Iris pigment epithelial cell (primary cell): ENCODE data around the gene IL36B.

ENCODE experiments used
- DNase-seq: peaks from one replicate; pipeline ENCODE4 v3.0.0-alpha.2; 2011; ENCODE audit warnings: low read depth

Gene IL36B

GRCh38 chr2:113009622-113010021, 43.0 kb downstream of the IL36B start:
- no peak for DNase-seq

GRCh38 chr2:113007250-113007649, 45.4 kb downstream of the IL36B start:
- no peak for DNase-seq

DNA sequence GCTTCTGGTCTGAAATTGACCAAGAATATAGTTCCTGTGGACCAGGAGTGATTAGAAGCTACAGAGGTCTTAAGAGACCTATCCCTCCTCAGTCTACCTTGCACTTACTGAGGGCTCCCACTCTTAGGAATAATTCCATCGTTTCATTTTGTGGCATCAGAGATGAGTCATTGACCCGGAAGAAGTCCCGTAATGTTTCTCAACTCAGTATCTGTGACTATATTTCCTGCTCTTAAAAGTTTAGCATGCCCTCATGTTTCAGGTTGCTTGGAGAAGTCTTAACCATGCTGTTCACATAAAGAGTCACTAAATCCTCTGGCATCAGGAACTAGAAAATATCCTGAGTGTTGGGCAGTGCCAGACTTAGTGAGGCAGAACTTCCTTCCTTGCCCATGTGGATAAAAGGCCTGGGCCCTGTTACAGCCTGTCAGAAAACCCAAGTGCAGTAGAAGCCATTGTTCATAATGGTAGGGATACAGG, 47.6 kb downstream of the IL36B start, which contains the start of gene IL36A:
IL36A (plus strand) TSS at position 430 of the 480 bp plus-strand sequence. CDS start 413 bp downstream, outside the sequence.
- no peak for DNase-seq

DNA sequence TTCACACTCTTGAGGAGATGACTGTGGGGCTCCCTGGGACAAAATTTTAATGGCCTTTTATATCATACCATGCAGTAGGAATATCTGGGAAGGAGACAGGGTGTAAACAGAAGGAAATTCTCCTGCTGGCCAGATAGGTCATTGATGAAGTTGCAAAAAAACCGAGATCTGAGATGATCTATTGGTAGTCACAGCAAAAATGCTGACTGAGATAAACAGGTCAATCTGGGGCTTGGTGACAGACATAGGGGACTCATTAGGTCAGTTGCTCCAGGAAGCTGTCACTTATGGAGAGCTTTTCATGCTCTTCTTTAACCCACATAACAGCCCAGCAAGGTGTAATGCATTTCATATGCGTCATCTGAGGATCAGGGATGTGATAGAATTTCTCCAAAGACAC, 50.0 kb downstream of the IL36B start:
- DNase-seq, result no peak

DNA sequence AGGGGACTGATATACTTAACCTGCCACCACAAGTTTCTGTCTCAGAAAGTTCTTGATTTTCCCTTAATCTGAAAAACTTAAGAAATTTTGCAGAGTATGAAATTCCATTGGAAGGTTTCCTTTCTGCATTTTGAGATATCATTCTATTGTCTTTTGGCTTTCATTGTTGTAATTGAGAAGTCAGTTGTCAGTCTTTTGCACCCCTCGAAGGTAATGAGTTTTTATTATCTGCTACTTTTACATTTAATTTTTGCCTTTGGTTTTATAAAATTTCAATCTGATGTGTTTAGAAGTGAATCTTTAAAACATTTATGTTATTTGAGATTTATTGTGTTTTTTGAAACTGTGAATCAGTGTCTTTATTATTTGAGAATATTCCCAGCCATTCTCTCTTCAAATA, 52.2 kb downstream of the IL36B start:
- DNase-seq, result no peak

DNA sequence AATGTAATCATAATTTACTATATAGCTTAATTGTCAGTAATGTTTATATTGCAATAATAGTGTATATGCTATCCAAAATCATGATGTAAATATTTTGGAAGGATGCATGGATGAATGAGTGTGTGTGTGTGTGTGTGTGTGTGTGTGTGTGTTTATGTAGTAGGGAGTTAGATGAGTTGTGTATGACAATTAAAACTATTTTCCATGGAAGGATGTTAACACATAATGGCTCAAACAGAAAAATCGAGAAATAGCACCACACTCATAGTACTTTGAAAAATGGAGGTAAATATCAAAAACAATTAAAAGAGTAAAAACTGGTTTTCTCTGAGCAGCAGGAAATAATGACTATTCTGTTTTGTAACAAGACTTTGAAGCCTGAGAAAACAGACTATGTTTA, 55.5 kb downstream of the IL36B start:
- DNase-seq, result no peak

- no peak for DNase-seq
These were observed 56.0 kb downstream of the IL36B start for GRCh38 chr2:112996635-112997034.

- no peak for DNase-seq
These were observed 57.2 kb downstream of the IL36B start for GRCh38 chr2:112995346-112995920.

DNA sequence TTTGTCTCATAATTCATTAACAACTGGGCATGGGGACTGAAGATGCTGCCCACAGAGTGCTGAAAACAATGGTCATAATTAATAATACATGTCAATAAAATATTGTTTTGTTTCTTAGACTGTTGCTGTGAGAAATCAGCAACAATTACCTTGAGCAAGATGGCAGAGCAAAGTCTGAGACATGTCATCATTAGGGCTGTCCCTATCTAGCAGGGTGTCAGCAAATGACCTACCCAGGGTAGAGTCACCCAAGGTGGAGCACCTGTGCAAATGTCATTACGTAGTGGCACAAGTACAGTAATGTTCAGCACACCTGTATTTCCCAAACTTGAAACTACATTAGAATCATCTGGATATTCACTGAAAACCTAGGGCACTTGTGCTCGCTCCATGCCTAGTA, 58.0 kb downstream of the IL36B start:
- DNase-seq, result no peak

GRCh38 chr2:112993831-112994230, 58.8 kb downstream of the IL36B start:
- no peak for DNase-seq

DNA sequence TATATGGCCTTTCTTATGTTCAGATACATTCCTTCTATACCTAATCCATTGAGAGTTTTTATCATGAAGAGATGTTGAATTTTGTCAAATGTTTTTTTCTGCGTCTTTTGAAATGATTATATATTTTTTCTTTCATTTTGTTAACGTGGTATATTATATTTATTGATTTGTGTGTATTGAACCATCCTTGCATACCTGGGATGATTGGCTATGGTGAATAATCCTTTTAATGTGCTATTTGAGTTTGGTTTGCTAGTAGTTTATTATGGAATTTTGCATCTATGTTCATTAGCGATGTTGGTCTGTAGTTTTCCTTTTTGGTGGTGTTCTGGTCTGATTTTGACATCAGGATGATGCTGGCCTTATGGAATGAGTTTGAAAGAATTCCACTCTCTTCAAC, 63.1 kb downstream of the IL36B start:
- no peak for DNase-seq

DNA sequence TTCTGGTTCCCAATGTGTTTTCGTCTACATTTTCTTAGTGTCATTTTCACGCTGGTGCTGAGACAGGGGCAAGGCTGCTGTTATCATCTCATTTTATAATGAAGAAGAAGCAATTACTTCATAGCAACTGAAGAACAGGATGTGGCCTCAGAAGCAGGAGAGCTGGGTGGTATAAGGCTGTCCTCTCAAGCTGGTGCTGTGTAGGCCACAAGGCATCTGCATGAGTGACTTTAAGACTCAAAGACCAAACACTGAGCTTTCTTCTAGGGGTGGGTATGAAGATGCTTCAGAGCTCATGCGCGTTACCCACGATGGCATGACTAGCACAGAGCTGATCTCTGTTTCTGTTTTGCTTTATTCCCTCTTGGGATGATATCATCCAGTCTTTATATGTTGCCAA, 67.6 kb downstream of the IL36B start:
- no peak for DNase-seq

DNA sequence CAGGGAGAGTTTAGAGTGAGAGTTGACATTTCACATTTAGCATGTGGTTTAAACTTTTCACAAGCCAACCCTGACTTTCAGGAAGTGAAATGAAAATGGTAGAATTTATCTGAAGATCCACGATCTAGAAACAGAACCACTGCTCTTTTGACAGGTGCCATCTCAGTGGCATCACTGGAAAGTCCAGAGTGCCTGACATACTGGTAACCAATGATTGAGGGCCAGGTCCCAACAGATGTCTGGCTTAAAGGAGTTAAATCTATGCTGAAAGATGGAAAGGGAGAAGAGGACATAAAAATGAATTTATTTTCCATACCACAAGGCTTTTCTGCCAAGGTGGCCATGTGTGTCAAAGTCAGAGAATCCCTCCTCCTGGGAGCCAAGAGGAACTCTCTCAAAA, 72.1 kb downstream of the IL36B start:
- DNase-seq, result no peak

DNA sequence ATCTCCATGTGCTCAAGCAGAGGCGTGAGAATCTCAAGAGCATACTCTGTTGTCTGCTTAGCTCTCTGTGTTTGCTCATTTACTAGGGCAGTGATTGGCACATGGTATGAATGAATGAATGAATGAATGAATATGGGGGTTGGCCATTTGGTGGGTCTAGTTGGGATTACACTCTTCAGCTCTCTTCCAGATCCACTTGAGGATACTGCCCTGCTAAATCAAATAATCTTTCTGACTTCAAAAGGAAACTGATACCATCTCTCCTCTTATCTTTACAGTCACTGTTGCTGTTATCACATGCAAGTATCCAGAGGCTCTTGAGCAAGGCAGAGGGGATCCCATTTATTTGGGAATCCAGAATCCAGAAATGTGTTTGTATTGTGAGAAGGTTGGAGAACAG, 72.9 kb downstream of the IL36B start:
- DNase-seq, result no peak

DNA sequence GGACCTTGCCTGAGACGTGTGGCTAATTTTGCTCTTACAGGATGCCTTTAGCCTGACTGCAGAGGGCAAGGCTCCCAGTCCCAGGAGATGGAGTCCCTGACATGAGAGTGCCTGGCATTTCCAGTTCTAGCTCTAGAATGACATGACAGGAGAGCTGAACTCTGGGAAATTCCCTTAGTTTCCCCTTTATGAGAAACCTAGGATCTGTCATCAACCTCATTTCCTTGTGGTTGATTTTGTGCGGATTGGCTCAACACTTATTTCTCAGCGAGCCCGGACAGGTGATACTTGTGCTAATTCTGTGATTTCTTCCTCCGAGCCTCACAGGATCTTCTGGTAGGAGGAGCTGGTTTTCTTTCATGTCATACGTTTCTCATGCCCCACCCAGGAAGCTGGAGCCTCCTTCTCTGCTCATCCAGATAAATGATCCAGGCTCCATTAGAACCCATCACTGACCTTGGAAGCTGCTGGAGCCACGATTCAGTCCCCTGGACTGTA, 75.1 kb downstream of the IL36B start, which contains the start of gene IL36G:
IL36G (plus strand) TSS at position 448 of the 498 bp plus-strand sequence. CDS start 633 bp downstream, outside the sequence.
- no peak for DNase-seq
